ENCODE data around the gene DNAJC3.

- TF ChIP-seq CTCF (IDR thresholded peaks at IDR 0.05), result no peak
- no peak for TF ChIP-seq POLR2AphosphoS5 (IDR thresholded peaks at IDR 0.05)
- TF ChIP-seq POLR2A (IDR thresholded peaks at IDR 0.05), result no peak
- TF ChIP-seq EP300 (IDR thresholded peaks at IDR 0.05), result no peak
Observed at GRCh38 chr13:95822303-95822702, 145.4 kb downstream of the DNAJC3 start.
